ENCODE results near the gene SEPTIN10.

Gene SEPTIN10

DNA sequence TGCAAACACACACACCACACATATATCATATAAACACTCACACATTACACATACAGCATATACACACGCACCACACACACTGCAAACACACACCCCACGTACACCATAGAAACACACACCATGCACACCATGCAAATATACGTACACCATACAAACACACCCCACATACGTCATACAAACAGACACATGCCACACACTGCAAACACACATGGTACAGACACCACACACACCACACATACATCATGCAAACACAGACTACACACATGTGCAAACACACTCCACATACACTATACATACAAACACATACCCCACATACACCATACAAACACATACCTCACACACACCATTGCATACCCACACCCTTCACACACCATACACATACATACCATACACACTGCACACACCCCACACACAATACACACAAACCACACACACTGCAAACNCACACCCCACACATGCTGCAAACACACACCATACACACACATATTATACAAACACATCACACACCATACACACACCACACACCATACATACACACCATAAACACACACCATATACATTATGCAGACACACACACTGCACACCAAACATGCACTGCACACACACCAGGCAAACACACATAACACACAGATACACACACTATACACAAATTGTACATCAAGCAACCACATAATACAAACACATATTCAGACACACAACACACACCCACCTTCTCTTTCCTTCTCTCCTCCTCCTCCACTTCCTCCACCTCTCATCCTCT is 120.4 kb downstream of the SEPTIN10 start:
- no peaks in the 10 kb centered on the region for H3K79me2 ChIP-seq (ENCODE audit: insufficient read depth, low read length)
- no peaks in the 10 kb centered on the region for H3K9me2 ChIP-seq (replicated peaks; ENCODE audit: low read depth, low read length)
- no peaks in the 10 kb centered on the region for H3K9me3 ChIP-seq (ENCODE audit: insufficient read depth, low read depth, low read length)
- TF ChIP-seq, protein P1, sequence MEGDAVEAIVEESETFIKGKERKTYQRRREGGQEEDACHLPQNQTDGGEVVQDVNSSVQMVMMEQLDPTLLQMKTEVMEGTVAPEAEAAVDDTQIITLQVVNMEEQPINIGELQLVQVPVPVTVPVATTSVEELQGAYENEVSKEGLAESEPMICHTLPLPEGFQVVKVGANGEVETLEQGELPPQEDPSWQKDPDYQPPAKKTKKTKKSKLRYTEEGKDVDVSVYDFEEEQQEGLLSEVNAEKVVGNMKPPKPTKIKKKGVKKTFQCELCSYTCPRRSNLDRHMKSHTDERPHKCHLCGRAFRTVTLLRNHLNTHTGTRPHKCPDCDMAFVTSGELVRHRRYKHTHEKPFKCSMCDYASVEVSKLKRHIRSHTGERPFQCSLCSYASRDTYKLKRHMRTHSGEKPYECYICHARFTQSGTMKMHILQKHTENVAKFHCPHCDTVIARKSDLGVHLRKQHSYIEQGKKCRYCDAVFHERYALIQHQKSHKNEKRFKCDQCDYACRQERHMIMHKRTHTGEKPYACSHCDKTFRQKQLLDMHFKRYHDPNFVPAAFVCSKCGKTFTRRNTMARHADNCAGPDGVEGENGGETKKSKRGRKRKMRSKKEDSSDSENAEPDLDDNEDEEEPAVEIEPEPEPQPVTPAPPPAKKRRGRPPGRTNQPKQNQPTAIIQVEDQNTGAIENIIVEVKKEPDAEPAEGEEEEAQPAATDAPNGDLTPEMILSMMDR (conservative IDR thresholded peaks at IDR 0.05; ENCODE audit: low read length): no peak
- TF ChIP-seq EZH2phosphoT487 (IDR thresholded peaks at IDR 0.05; ENCODE audit: borderline replicate concordance): no peak
- no peaks in the 10 kb centered on the region for H4K20me1 ChIP-seq (ENCODE audit: insufficient read depth, low read length, poor library complexity, severe bottlenecking)
- no peaks in the 10 kb centered on the region for H3F3A ChIP-seq (ENCODE audit: low read depth)
- no peak overlapping the region for H3K4me2 ChIP-seq (ENCODE audit: low read depth, low read length, poor library complexity, severe bottlenecking)
- no peak overlapping the region for H3K4me3 ChIP-seq (ENCODE audit: low read length, poor library complexity, severe bottlenecking)
- peaks cover 6% of the 10 kb centered on the region; the same call in 1 of the 2 replicates for H3K36me3 ChIP-seq (ENCODE audit: insufficient read depth, low read length)
- no peaks in the 10 kb centered on the region for H3K4me1 ChIP-seq (ENCODE audit: insufficient read depth, low read length, poor library complexity, severe bottlenecking)
- H3K9ac ChIP-seq (ENCODE audit: low read depth, low read length, poor library complexity, severe bottlenecking): no peak overlapping the region
- no peak overlapping the region for H2AFZ ChIP-seq (ENCODE audit: low read length)
- H3K27me3 ChIP-seq (ENCODE audit: insufficient read depth, low read length, poor library complexity, severe bottlenecking): no peaks in the 10 kb centered on the region

Data from Loucy (cell line).